OCI-LY1 (cell line): Measurements from ENCODE around the gene ALDH1A3.

ENCODE experiments used
- H2AFZ ChIP-seq: fragments of 200-600 bp; sonication (generic), shearing (Covaris generic); 2 replicates; pipeline ENCODE4 v1.6.0; 2014; ENCODE audit warnings: antibody characterized with exemption, mild to moderate bottlenecking, low read length
- H3F3A ChIP-seq: fragments of 200-600 bp; sonication (generic), shearing (Covaris generic); 2 replicates; pipeline ENCODE4 v1.6.0; 2014; ENCODE audit warnings: mild to moderate bottlenecking, antibody characterized with exemption, low read length, moderate library complexity; ENCODE audit not compliant: insufficient read depth
- H3K27ac ChIP-seq: fragments of 200-600 bp; sonication (generic); 2 replicates; pipeline ENCODE4 v1.5.1; 2014; ENCODE audit warnings: low read length, mixed run types, mild to moderate bottlenecking, low read depth; ENCODE audit not compliant: poor library complexity, severe bottlenecking
- H3K27me3 ChIP-seq: fragments of 200-600 bp; sonication (generic); 2 replicates; pipeline ENCODE4 v1.6.0; 2014; ENCODE audit warnings: antibody characterized with exemption, mild to moderate bottlenecking, low read length, moderate library complexity; ENCODE audit not compliant: insufficient read depth
- H3K36me3 ChIP-seq: fragments of 200-600 bp; sonication (generic); 2 replicates; pipeline ENCODE4 v1.6.1; 2014; ENCODE audit warnings: mild to moderate bottlenecking, antibody characterized with exemption, low read length, moderate library complexity, mixed read lengths; ENCODE audit not compliant: insufficient read depth
- H3K4me1 ChIP-seq: fragments of 200-600 bp; sonication (generic); 2 replicates; pipeline ENCODE4 v1.5.1; 2014; ENCODE audit warnings: mild to moderate bottlenecking, low read length, moderate library complexity; ENCODE audit not compliant: insufficient read depth, severe bottlenecking
- H3K4me2 ChIP-seq: fragments of 200-600 bp; sonication (generic), shearing (Covaris generic); 2 replicates; pipeline ENCODE4 v1.6.1; 2014; ENCODE audit warnings: low read length
- H3K4me3 ChIP-seq: fragments of 200-600 bp; sonication (generic); 2 replicates; pipeline ENCODE4 v1.5.1; 2014; ENCODE audit warnings: low read length, low read depth, mild to moderate bottlenecking, mixed read lengths; ENCODE audit not compliant: poor library complexity, severe bottlenecking
- H3K79me2 ChIP-seq: fragments of 200-600 bp; shearing (Covaris generic); 2 replicates; pipeline ENCODE4 v1.6.1; 2016; ENCODE audit warnings: mixed run types, low read length, mixed read lengths; ENCODE audit not compliant: insufficient read depth
- H3K9ac ChIP-seq: fragments of 200-600 bp; sonication (generic), shearing (Covaris generic); 2 replicates; pipeline ENCODE4 v1.6.1; 2014; ENCODE audit warnings: mild to moderate bottlenecking, low read length, mixed read lengths
- H3K9me2 ChIP-seq: fragments of 200-600 bp; sonication (generic), shearing (Covaris generic); 2 replicates; pipeline ENCODE4 v1.6.1; 2014; ENCODE audit warnings: low read depth, mild to moderate bottlenecking, low read length, mixed read lengths
- H3K9me3 ChIP-seq: fragments of 200-600 bp; shearing (Covaris generic); 2 replicates; pipeline ENCODE4 v1.6.1; 2014; ENCODE audit warnings: low read length, mixed read lengths
- H4K20me1 ChIP-seq: fragments of 200-600 bp; sonication (generic), shearing (Covaris generic); 2 replicates; pipeline ENCODE4 v1.6.0; 2016; ENCODE audit warnings: mild to moderate bottlenecking, low read length; ENCODE audit not compliant: insufficient read depth
- CTCF ChIP-seq: fragments of 200-600 bp; sonication (generic), shearing (Covaris generic); IDR thresholded peaks from 2 replicates; pipeline ENCODE4 v1.5.1; 2017; ENCODE audit warnings: mild to moderate bottlenecking, antibody characterized with exemption, low read length, moderate library complexity, mixed read lengths
- EZH2 ChIP-seq: fragments of 200-600 bp; sonication (generic), shearing (Covaris generic); IDR thresholded peaks from 2 replicates; pipeline ENCODE4 v1.8.0; 2017; ENCODE audit warnings: borderline replicate concordance, mixed run types, mild to moderate bottlenecking, antibody characterized with exemption, low read length, moderate library complexity, mixed read lengths

ALDH1A3 gene

GRCh38 chr15:100926258-100926657 is 46.6 kb downstream of the ALDH1A3 start:
- H3K27me3 ChIP-seq, result no peaks in the 10 kb centered on the region

GRCh38 chr15:100926971-100927756 is 47.5 kb downstream of the ALDH1A3 start:
- Histone ChIP-seq H3K4me1 (peaks cover 98% of the 10 kb centered on the region), H3K4me3 (no peak overlapping the region), H3K27ac (peak overlapping the region; percentile 96), H3K9ac (peak overlapping the region; percentile 52; the same call in 1 of the 2 replicates), H4K20me1 (no peaks in the 10 kb centered on the region), H3K36me3 (peaks cover 81% of the 10 kb centered on the region), H3K27me3 (no peaks in the 10 kb centered on the region), H2AFZ (no peak overlapping the region), H3K9me2 (no peaks in the 10 kb centered on the region), H3K4me2 (peak overlapping the region; percentile 55), H3F3A (0 out of 2 replicates have a peak, but pooled peaks cover 6% of the 10 kb centered on the region), H3K9me3 (no peaks in the 10 kb centered on the region), H3K79me2 (0 out of 2 replicates have a peak, but pooled peaks cover 5% of the 10 kb centered on the region)
- TF ChIP-seq EZH2 (no peak), CTCF (no peak)

More at GRCh38 chr15:100926258-100926657, 46.6 kb downstream of the ALDH1A3 start:
- Histone ChIP-seq H2AFZ (no peak overlapping the region), H3F3A (0 out of 2 replicates have a peak, but pooled peaks cover 8% of the 10 kb centered on the region), H3K4me2 (no peak overlapping the region; the same call in 1 of the 2 replicates), H3K9me2 (no peaks in the 10 kb centered on the region), H3K27ac (peak overlapping the region; percentile 96), H3K4me1 (peaks cover 98% of the 10 kb centered on the region), H3K9ac (no peak overlapping the region), H3K4me3 (no peak overlapping the region), H3K36me3 (peaks cover 78% of the 10 kb centered on the region), H3K9me3 (no peaks in the 10 kb centered on the region), H3K79me2 (peaks cover 6% of the 10 kb centered on the region), H4K20me1 (no peaks in the 10 kb centered on the region)
- peak; percentile 63 for TF ChIP-seq CTCF
- no peak for TF ChIP-seq EZH2

GRCh38 chr15:100928632-100929280 is 49.1 kb downstream of the ALDH1A3 start:
- TF ChIP-seq CTCF, result no peak
- TF ChIP-seq EZH2, result no peak
- Histone ChIP-seq H3K27ac (peak overlapping the region; percentile 96), H3K4me1 (peaks cover 98% of the 10 kb centered on the region), H3K4me2 (peak overlapping the region; percentile 55), H3K36me3 (peaks cover 81% of the 10 kb centered on the region), H3K79me2 (no peaks in the 10 kb centered on the region), H3K4me3 (peak overlapping the region; percentile 37), H3K9me2 (no peaks in the 10 kb centered on the region), H2AFZ (no peak overlapping the region), H4K20me1 (no peaks in the 10 kb centered on the region), H3K9me3 (no peaks in the 10 kb centered on the region), H3K9ac (peak overlapping the region; percentile 52), H3K27me3 (no peaks in the 10 kb centered on the region), H3F3A (0 out of 2 replicates have a peak, but pooled peaks cover 6% of the 10 kb centered on the region)
